SK-N-MC (cell line): Measurements from ENCODE around the gene SDK1.

Source experiments
- DNase-seq: peaks from one replicate; pipeline ENCODE4 v3.0.0-alpha.2; 2011; ENCODE audit warnings: low read depth, low spot score
- H3K27ac ChIP-seq: fragments of 200-600 bp; sonication (generic); 2 replicates; pipeline ENCODE4 v1.5.1; 2016; ENCODE audit warnings: mixed run types
- H3K36me3 ChIP-seq: fragments of 200-600 bp; sonication (generic); 2 replicates; pipeline ENCODE4 v1.6.1; 2017; ENCODE audit warnings: antibody characterized with exemption, low read length, mixed read lengths; ENCODE audit not compliant: insufficient read depth
- H3K4me3 ChIP-seq: fragments of 200-600 bp; sonication (generic); 2 replicates; pipeline ENCODE4 v1.5.1; 2016
- H3K9ac ChIP-seq: fragments of 200-600 bp; sonication (generic); 2 replicates; pipeline ENCODE4 v1.8.0; 2017; ENCODE audit warnings: mixed run types, mixed read lengths; ENCODE audit not compliant: insufficient read length
- H3K9me3 ChIP-seq: fragments of 200-600 bp; sonication (generic); 2 replicates; pipeline ENCODE4 v1.6.1; 2017; ENCODE audit warnings: low read depth, mild to moderate bottlenecking, antibody characterized with exemption, low read length, moderate library complexity, mixed read lengths
- EZH2 ChIP-seq: fragments of 200-600 bp; sonication (generic); IDR thresholded peaks from one replicate; pipeline ENCODE4 v1.6.1; 2017; ENCODE audit warnings: antibody characterized with exemption
- FOXP2 ChIP-seq: optimal IDR thresholded peaks from 2 replicates; pipeline ENCODE3; 2011; ENCODE audit warnings: mild to moderate bottlenecking, moderate library complexity; ENCODE audit not compliant: insufficient read depth; ENCODE audit errors: extremely low read length, control extremely low read depth
- POLR2AphosphoS5 ChIP-seq: IDR thresholded peaks from 2 replicates; pipeline ENCODE4 v1.6.1; 2012; ENCODE audit warnings: mild to moderate bottlenecking, low read depth, low read length, borderline replicate concordance

The SDK1 gene

GRCh38 chr7:3437467-3437866, 136.4 kb downstream of the SDK1 start:
- TF ChIP-seq POLR2AphosphoS5 = no peak
- no peak for TF ChIP-seq EZH2
- no peak for TF ChIP-seq FOXP2

GRCh38 chr7:3438352-3438751, 137.3 kb downstream of the SDK1 start:
- no peak for DNase-seq
- H3K27ac ChIP-seq = no peak overlapping the region
- H3K9ac ChIP-seq = no peak overlapping the region
- no peak for TF ChIP-seq FOXP2
- no peak overlapping the region for H3K4me3 ChIP-seq
- no peaks in the 10 kb centered on the region for H3K9me3 ChIP-seq
- peaks cover 34% of the 10 kb centered on the region for H3K36me3 ChIP-seq

More at GRCh38 chr7:3437467-3437866, 136.4 kb downstream of the SDK1 start:
- H3K27ac ChIP-seq = no peak overlapping the region
- H3K4me3 ChIP-seq = no peak overlapping the region
- H3K9me3 ChIP-seq = no peaks in the 10 kb centered on the region
- DNase-seq = no peak
- no peak overlapping the region for H3K9ac ChIP-seq
- H3K36me3 ChIP-seq = peaks cover 26% of the 10 kb centered on the region

- TF ChIP-seq POLR2AphosphoS5 = no peak
- TF ChIP-seq FOXP2 = no peak
- no peak for TF ChIP-seq EZH2
- H3K27ac ChIP-seq = 0 out of 2 replicates have a peak overlapping the region, but pooled peaks have one; percentile 17
- H3K4me3 ChIP-seq = no peak overlapping the region
- H3K9ac ChIP-seq = no peak overlapping the region
- H3K9me3 ChIP-seq = no peaks in the 10 kb centered on the region
- no peak for DNase-seq
- H3K36me3 ChIP-seq = peaks cover 42% of the 10 kb centered on the region
Observed at GRCh38 chr7:3439333-3440030, 138.4 kb downstream of the SDK1 start.

GRCh38 chr7:3440509-3440908, 139.5 kb downstream of the SDK1 start:
- H3K27ac ChIP-seq = no peak overlapping the region
- peaks cover 3% of the 10 kb centered on the region; the same call in 1 of the 2 replicates for H3K9me3 ChIP-seq
- TF ChIP-seq EZH2 = no peak
- H3K9ac ChIP-seq = no peak overlapping the region
- no peak for DNase-seq
- H3K4me3 ChIP-seq = no peak overlapping the region
- H3K36me3 ChIP-seq = peaks cover 52% of the 10 kb centered on the region

GRCh38 chr7:3443716-3444115, 142.7 kb downstream of the SDK1 start:
- TF ChIP-seq POLR2AphosphoS5 (no peak), EZH2 (no peak), FOXP2 (no peak)
- Histone ChIP-seq H3K27ac (no peak overlapping the region), H3K4me3 (no peak overlapping the region), H3K36me3 (peaks cover 74% of the 10 kb centered on the region), H3K9ac (no peak overlapping the region), H3K9me3 (peaks cover 6% of the 10 kb centered on the region; the same call in 1 of the 2 replicates)
- no peak for DNase-seq

GRCh38 chr7:3446786-3447185, 145.7 kb downstream of the SDK1 start:
- DNase-seq = no peak
- Histone ChIP-seq H3K9ac (no peak overlapping the region), H3K4me3 (no peak overlapping the region), H3K27ac (no peak overlapping the region), H3K36me3 (peaks cover 67% of the 10 kb centered on the region), H3K9me3 (peaks cover 6% of the 10 kb centered on the region; the same call in 1 of the 2 replicates)
- TF ChIP-seq EZH2 = no peak
- TF ChIP-seq FOXP2 = no peak
- no peak for TF ChIP-seq POLR2AphosphoS5

GRCh38 chr7:3451701-3452100, 150.6 kb downstream of the SDK1 start:
- peaks cover 48% of the 10 kb centered on the region for H3K36me3 ChIP-seq
- DNase-seq = no peak
- TF ChIP-seq FOXP2 (no peak), POLR2AphosphoS5 (no peak), EZH2 (no peak)
- no peak overlapping the region for H3K27ac ChIP-seq
- H3K4me3 ChIP-seq = no peak overlapping the region
- H3K9ac ChIP-seq = no peak overlapping the region
- no peaks in the 10 kb centered on the region for H3K9me3 ChIP-seq

GRCh38 chr7:3453398-3453797, 152.3 kb downstream of the SDK1 start:
- H3K36me3 ChIP-seq = peaks cover 49% of the 10 kb centered on the region
- no peak overlapping the region for H3K9ac ChIP-seq
- DNase-seq = no peak
- H3K9me3 ChIP-seq = no peaks in the 10 kb centered on the region
- no peak overlapping the region for H3K4me3 ChIP-seq
- H3K27ac ChIP-seq = no peak overlapping the region
- no peak for TF ChIP-seq FOXP2
- TF ChIP-seq POLR2AphosphoS5 = no peak
- no peak for TF ChIP-seq EZH2

- H3K4me3 ChIP-seq = no peak overlapping the region
- H3K9ac ChIP-seq = no peak overlapping the region
- TF ChIP-seq POLR2AphosphoS5 (no peak), FOXP2 (no peak), EZH2 (no peak)
- no peaks in the 10 kb centered on the region for H3K9me3 ChIP-seq
- no peak overlapping the region for H3K27ac ChIP-seq
- H3K36me3 ChIP-seq = peaks cover 46% of the 10 kb centered on the region
- DNase-seq = no peak
Observed at GRCh38 chr7:3455806-3456595, 154.9 kb downstream of the SDK1 start.
